NCI-H1436 (cell line): ENCODE results near the gene TBC1D16.

Experiments used
- DNase-seq: peaks from one replicate; lab custom pipeline; 2025; lab: John Stamatoyannopoulos, UW

The TBC1D16 gene

DNA sequence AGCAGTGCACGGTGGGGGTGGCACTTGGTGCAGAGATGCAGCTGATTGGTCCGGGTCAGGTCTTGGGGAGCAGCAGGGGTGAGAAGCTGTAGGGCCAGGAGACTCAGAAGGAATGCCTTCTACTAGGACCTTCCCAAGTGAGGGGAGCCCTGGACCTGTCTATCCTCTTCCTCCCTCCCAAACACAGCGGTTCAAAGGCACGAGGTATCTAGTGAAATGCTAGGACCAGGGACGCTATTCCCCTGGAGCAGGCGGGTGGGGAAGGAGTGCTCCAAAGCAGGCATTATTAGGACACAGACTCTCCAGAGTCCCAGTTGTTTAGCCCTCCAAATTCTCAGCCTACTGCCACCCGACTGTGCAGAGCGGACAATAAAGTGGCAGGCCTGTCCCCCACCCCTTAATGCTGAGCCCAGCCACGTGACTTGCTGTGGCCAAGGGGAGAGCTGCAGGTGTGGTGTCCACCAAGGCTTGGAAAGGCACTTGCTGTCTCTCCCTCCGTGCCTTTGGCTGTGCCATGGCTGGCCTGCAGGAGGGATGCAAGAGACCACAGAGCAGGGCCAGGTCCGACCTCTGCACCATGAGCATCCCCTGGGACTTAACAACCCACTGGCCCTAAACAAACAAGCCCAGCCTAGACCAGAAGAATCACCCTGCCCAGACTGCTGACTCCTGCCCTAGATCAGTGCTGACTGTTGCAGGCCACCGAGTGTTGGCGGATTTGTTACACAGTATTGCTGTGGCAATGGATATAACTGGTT, 97.2 kb downstream of the TBC1D16 start:
- no peak for DNase-seq

DNA sequence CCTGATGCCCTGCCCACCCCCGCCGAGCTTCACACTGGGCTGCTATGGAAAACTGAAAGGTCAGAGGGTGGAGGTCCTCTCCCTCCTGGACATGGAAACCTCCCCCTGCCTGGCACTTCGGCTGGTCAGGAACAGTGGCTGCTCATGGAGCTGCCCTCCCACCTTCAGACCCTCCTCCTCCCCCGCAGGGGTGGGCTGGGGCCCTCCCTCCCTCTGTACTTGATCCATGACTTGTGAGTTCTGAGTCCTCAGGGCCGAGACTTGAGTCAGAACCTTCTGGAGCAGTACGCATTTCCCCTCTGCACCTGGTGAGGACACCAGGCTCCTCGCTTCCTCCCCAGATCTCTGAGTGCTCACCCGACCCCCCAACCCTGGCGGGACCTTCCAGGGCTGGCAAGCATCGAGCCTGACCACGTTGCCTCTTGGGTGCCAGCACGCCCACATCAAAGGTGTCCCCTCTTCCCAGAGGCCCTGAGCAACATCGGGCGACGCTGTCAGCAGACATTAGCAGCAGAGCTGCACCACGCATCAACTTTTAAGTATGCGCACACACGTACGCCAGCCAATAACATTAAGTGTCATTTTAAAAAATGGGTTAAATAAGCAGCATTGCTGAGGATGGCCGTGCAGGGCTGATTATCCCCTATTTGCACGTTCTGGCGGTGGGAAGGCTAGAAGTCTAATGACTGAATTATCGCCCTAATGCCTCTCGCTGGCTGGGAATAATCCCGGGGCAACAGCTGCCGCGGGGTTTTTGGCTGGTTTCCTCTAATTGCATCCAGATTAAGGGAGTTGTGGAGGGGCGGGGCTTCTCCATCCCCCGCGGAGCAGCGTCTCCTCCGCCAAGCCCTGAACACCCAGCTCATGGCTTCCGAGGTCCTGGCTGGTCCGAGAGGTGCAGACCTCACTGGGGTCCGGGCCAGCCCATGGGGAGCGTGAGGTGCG, 98.0 kb downstream of the TBC1D16 start:
- DNase-seq, result no peak

DNA sequence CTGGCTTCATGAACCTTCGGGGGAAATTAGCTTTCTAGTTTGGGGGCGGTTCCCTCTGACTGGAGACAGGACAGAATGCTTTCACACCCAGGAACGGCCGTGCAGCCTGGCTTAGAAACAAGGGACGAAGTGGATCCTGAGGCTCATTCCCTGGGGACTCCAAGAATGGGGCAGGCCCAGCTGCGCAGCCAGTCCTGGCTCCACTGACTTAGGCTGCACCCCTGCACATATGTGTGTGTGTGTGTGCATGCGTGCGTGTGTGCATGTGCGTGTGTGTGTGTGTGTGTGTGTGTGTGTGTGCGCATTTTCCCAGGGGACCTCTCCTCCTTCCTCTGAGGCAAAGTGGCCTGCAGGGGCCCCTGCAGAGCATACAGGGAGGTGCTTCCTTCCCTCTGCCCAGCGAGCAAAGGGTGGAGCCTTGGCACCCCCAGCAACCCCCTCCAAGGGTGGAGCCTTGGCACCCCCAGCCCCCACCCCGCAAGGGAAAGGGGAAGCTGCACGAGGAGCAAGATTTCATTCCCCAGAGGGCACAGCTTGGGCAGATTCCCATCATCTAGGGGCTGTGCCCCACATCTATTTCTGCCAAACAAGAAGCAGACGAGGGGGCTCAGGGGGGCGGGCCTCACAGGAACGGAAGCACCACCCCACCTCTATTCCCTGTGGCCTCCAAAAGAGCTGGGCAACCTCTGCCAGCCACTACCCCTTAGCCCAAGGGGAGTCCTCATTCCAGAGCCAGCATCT, 98.9 kb downstream of the TBC1D16 start:
- peak; percentile 63 for DNase-seq

DNA sequence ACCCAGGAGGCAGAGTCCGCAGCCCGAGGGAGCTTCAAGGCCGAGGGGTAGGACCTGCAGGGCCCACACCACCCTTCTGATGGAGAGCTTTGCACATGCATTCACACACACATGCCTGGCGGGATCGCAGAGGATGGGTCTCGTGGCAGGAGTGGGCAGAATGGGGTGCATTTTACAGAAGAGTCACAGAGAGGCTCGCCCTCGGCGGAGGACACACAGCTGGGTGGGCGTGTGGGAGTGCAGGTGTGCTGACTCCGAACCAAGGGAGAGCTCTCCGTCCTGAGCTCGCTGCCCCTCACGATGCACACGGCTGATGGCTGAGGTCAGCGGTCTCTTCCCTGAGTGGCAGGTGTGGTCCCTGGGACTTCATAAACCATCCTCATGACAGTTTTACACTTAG, 99.6 kb downstream of the TBC1D16 start:
- no peak for DNase-seq

DNA sequence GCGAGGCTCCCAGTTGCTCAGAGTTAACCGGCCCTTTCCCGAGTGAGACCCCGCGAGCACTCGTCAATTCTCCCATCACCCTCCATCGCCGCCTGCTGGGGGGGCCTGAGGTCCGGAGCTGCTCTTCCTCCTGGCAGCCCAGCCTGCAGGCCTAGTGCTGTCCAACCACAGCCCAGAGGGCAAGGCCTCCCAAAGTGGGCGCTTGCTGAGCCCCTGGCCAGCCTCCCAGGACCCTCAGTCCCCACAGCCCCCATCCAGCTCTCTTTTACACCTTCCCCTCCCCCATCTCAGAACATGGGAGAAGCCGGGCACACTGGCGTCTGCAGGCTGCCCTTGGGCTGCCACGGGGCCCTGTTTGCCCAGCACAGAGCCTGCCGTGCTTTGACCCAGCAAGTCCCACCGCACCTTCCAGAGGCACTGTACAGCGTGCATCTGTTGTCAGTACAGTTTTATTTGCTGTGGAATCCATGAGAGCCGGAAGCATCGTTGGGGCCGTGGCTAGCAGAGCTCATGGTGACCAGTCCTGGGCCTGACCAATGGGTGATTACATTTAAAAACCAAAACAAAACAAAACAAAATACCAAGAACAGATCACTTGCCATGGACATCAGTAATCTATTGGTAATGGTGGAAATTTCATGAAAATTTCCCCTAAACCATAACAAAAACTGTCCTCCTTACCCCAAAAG, 100.3 kb downstream of the TBC1D16 start:
- no peak for DNase-seq

DNA sequence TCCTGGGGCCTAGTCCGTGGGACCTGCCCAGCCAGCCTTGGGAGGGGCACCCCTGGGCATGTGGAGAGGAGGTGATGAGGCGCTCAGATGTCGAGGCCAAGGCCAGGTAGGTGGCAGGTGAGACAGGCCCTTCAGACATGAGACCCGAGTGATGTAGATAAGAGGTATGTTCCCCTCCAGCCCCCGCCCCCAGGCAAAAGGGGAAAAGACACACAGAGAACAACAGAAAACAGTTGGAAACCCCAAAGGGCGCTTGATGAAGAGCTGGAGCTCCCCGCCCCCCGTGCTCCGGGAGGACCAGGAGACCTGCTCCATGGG, 101.1 kb downstream of the TBC1D16 start:
- no peak for DNase-seq

DNA sequence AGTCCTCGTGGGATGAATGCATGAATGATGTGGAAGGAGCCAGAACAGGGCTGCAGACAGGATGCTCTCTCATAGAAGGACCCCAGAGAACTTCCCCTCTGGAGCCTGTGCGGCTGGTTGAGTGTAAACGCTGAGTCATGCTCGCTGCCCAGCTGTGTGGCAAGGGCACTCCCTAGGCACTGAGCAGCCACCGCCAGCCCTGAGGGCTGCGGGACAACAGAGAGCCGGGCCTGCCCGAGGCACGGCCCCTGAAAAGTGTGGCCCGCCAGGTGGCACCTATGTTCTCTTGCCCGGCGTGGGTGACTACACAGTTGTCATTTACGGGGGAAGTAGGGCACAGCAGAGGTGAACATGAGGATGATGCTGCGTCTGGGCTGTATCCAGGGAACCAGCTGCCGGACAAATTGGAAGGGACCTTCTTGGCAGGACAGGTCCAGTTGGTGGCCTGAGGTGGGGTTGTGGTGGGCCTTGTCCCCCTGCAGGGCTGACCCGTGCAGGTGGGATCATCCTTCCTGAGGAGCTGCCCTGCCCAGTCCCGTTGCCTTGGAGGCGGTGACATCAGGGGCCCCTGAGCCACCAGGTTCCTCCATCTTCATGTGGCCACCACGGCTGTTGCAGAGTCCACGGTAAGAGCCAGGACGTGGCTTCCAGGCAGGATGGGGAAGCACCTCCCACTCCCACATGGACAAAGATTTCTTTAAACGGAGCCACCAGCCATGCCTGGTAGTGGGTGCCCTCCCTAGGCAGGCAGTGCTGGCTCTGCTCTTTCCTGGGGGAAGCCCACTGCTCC, 101.6 kb downstream of the TBC1D16 start:
- peak; percentile 40 for DNase-seq

DNA sequence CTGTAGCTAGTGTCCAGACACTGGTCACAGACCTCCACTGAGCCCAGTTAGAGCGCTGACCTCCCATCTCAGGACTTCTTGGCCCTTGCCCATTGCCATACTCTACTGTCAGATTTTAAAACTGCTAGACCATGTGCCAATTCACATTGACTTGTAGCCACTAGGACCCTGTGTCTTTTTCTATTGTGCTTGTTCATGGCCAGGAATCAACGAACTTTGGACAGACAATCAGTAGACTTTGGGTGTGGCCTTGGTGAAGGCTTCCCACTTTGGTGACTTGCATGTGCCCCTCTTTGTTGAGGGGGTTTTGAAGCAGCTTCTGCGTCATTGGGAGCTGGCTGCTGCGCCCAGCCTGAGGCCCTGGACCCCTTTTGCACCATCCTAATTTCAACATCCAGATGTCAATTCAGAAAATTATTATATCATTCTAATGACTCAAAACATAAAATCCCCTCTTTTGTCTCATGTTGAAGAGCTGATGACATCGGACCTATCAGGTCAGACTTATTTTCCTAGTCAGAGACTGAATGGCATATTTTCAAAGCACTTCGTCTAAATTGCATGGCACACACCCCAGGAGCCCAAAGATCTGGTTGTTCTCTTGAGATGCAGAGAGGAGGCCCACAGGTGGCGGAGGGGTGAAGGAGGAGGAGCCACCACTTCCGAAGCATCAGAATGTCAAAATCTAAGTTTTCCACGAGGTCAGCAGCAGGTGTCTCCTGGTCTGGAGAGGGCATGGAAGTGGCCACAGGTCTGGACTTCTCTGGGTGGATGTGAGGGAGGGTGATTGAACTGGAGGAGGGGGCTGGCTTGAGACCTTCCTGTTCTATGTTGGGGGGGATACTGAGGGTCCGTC, 103.0 kb downstream of the TBC1D16 start:
- DNase-seq, result no peak

DNA sequence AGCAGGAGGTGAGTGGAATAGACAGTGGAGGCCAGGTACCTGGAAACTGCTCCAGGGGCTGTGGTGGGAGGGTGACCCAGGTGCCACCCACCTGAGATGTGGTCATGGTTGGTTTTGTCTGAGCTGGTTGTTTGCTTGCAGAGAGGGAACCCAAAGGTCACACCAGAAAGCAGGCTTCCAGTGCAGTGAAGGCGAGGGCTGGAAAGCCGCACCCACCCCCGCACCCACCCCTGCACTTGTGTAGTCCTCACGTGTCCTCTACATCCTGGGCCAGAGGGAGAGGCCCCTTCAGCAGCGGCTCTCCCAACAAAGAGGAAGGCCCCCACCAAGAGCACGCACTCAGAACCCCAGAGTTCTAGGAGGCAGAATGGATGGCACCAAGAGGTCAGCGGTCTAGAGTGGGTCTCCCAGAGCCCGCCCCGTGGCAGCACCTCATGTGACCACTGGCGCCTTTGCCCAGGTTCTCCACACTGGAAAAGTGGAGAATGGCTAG, 103.8 kb downstream of the TBC1D16 start:
- no peak for DNase-seq

DNA sequence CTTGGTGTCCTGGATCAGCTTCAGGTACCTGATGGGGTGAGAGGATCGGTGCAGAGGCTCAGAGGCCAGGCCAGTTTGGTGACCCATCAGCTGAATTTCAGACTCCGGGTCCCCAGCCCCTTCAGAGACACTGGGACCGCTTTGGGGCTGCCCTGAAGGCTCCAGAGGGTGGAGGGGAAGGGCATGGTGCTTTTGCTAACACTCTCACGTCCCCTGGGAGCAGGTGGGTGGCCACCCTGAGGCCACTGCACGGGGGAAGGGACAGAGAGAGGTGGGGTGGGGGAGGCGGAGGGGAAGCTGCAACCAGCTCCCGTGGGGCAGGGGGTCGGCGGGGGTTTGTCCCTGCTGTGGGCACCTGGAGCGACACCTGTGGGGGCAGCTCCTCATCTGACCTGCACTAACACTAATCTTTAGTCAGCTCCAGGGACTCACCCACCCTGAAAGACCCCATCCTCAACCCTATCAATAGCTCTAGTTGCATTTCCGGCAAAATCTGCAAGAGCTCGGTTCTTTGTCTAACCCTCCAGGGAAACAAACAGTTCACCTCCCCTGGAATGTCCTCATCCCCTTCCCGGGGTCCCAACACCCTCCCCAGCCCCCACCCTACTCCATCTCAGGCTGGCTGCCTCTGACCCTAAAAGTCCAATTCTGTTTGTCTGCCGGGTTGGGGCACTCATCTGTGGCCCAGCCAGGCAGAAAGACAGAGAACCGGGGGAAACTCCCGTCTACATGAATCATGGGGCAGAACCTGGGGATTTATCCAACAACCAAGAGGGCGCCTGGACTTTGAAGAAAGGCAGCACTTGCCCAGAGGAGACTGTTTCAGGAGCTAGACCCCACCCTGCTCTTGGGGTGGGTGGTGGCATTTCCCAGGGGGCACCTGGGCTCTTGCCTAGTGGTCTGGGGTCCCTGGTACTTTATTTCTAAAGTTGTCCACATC, 104.5 kb downstream of the TBC1D16 start:
- DNase-seq, result no peak

DNA sequence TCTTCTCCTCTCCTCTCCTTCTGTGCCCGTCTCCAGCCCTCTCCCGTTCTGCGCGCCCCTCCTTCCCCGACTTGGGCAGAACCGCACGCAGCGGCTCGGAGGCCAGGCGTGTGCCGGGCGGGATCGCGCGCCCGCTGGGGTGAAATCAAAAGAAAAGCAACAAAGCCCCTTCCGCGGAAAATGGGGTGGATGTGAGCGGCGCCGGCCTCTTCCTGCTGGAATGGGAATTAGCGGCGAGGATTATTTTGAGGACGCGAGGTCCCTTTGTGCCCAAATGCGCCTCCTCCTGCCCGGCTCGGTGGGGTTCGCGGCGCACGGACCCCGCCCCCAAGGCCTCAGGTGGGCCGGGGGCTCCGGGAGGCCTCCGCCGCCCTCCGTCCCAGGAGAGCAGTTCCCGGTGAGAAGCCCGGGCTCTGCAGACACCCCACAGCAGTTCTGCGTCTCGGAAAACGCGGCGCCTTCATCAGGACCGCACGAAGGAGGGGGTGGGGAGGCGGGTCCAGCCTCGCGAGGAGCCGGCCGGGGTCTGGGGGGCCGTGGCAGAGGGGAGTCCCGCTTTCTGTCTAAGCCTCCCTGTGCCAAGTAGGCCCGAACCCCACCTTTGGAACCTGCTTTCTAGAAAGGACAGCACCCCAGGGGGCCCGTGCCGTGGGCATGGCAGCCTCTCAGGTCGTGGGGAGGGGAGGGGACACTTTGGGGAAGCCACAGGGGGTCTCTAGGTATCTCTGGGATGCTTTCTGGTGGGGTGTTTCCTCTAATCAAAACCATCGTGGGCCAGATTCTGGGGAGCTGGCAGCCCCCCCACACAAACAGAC, 105.4 kb downstream of the TBC1D16 start:
- no peak for DNase-seq

DNA sequence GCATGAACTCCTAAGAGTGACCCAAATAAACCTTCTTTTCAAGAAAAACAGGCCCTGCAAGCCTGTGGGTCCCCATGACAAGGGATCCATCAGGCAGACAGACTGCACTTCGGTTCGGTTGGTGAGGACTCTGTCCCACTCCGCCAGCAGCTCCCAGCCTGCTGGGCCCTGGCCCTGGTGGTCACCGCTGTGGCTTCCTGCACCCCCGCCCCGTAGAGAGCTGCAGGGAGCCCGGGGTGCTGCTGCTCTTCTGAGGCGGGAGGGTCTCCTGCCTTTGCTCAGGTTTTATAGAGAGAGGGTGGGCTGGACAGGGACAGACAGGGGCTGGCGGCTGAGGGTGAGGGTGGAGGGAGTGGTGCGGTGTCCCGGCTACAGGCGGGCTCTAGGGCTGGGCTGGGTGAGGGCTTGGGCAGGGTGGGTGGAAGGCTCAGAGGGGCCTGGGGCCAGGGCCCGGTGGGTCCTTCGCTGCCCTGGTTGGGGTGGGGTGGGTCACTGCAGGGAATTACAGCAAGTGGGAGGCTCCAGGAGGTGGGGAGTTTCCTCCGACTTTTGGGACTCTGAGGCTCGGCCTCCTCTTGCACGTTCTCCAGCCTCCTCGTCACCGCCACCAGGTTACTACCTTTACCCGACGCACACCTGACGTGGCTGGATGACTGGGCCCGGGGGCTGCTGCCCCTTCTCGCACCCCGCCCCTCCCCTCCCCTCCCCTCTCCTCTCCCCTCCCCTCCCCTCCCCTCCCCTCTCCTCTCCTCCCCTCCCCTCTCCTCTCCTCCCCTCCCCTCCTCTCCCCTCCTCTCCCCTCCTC, 106.2 kb downstream of the TBC1D16 start:
- DNase-seq, result no peak

DNA sequence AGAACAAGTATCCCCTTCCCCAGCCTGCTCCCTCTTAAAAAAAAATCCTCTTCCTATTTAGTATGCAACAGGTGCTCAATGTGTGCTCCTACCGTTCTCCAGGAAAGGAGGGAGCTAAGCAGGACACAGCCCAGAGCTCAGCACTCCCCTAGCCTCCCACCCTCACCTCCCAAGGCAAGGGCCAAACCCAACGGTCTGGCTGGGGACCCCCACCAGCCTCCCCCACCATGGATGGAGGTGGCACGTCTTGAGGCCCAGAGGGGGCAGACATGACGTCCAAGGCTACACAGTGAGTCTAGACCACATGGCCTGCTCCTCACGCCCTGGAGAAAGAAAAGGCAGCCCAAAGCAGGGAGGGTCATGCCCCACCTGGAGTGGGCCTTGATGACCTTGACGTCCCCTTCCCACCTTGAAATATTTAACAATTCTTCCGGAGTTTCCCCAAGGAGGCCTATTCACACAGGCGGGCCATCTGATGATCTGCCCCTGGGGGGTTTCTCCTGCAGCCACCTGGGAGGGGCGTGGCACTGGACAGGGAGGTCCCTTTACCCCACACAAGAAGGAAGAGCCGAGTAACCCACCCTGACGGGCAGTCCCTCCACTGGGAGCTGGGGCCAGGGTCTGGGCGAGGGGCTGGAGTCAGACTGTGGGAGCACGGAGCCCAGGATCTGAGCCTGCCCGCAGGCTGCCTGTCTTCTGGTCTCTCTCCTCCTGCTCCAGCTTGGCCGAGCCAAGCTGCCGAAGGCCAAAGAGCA, 107.0 kb downstream of the TBC1D16 start:
- DNase-seq, result no peak

DNA sequence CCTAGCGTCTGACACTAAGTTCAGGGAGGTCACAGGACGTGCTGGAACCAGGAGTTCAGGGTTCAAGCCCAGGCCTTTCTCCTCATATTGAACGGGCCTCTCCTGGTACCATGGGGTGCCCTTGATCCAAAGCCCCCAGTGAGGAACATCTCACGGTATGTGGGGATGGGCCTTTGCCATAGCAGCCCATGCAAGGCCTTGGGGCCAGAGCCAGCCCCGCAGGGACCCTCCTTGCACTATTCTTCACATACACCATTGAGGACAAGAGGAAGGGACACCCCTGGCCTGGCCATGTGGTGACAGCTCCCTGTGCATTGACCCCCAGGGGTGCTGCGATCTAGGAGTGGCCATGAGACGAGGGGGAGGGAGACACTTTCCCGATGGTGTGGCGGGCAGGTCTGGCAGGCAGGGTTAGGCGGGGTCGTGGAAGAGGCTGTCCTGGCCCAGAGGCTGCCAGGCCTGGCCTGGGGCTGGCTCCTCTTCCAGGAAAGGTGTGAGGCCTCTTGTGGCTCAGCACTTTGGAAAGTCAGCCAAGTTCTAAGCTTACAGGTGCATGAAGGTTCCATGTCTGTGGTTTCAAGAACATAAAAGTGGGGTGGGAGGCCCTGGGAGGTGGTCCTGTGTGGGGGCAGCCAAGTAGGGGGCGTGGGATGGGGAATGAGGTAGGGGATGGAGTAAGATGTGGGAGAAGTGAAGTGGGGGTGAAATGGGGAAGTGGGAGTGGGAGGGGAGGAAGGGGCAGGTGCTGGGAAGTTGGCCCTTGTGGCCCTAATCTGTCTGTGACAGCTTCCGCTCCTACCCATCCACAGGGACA, 107.8 kb downstream of the TBC1D16 start:
- no peak for DNase-seq

DNA sequence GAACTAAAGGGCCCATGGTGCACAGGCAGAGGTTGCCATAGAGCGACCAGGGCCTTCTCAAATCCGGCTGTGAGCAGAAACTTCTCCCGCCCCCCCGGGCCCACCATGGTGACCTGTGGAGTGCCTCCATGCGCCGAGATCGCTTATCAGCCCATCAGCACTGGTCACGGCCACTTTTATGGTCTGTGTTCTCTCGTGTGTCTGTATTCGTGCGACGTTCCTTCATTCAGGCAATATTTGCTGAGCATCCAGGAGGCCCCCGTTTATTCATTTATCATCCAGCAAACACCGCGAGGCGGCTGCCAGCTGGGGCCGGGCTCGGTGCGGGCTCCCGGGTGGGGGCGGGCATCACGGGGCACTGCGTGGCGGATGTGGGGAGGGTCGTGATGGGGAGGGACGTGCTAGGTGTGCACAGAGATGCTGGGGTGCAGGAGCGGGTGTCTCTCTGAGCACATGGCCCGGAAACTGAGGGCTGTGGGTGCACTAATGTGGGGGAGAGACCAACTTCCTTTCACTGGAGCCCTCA, 108.5 kb downstream of the TBC1D16 start:
- DNase-seq, result no peak
